ENCODE measurements around the gene RDH16. TPM values are rescaled to one million over a fixed set of nuclear protein-coding genes. Genes with fewer than 3 reads are reported as not detected.
"Not testable (repeated sequence)": the region's sequence is repeated elsewhere in the genome, so short reads cannot be mapped to it uniquely, and the experiment has no call there.

Gene RDH16
- total RNA-seq, 4 donors from 2014 or later = 0.22 to 1.3 TPM; not detected in 2

- Histone ChIP-seq H3K9me3 (no peaks in the 10 kb centered on the region), H3K4me3 (replicated peaks in 1 of 3) (no peak overlapping the region), H3K4me1 (peaks cover 0 to 2% of the 10 kb centered on the region in 2 donors), H3K27me3 (no peaks in the 10 kb centered on the region), H3K27ac (no peak overlapping the region), H3K36me3 (no peaks in the 10 kb centered on the region)
- intact Hi-C loops (cut with DNase I) = loop anchor here (10.0 kb wide), 1 partner anchor 136 kb away; no protein-coding TSS in a partner anchor
- no peak for TF ChIP-seq POLR2A (IDR thresholded peaks at IDR 0.05)
- DNase-seq = no peak
- 96 to 100% methylated on average over 3 to 4 of the region's 4 CpGs for WGBS, 2 donors
Observed at GRCh38 chr12:56980941-56981530, 23.6 kb upstream of the RDH16 start.

DNA sequence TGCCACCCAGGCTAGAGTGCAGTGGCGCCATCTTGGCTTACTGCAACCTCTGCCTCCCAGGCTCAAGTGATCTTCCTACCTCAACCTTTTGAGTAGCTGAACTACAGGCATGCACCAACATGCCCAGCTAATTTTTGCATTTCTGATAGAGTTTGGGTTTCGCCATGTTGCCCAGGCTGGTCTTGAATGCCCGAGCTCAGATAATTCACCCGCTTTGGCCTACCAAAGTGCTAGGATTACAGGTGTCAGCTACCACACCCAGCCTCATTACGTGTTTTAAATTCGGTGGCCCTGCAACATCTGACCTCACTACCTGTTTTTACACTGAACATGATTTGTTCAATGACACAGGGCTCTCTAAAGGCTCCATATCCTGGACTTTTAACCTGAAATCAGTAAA, 22.9 kb upstream of the RDH16 start:
- no peak for DNase-seq
- 97% methylated on average over 6 of the region's 6 CpGs for WGBS, 2 donors
- intact Hi-C loops (cut with DNase I) = loop anchor here (10.0 kb wide), 1 partner anchor 135 kb away; no protein-coding TSS in a partner anchor
- H3K27me3 ChIP-seq = no peaks in the 10 kb centered on the region
- TF ChIP-seq POLR2A (IDR thresholded peaks at IDR 0.05) (no peak), CTCF (IDR thresholded peaks at IDR 0.05) (no peak)
- H3K4me3 ChIP-seq (replicated peaks in 1 of 3) = no peak overlapping the region
- H3K36me3 ChIP-seq = no peaks in the 10 kb centered on the region
- H3K4me1 ChIP-seq = no peaks in the 10 kb centered on the region
- no peaks in the 10 kb centered on the region for H3K9me3 ChIP-seq
- H3K27ac ChIP-seq = no peak overlapping the region

- H3K9me3 ChIP-seq = no peaks in the 10 kb centered on the region
- H3K4me1 ChIP-seq = no peaks in the 10 kb centered on the region
- no peaks in the 10 kb centered on the region for H3K27me3 ChIP-seq
- intact Hi-C loops (cut with DNase I) = loop anchor here (10.0 kb wide), 1 partner anchor 135 kb away; no protein-coding TSS in a partner anchor
- H3K27ac ChIP-seq = no peak overlapping the region
- no peaks in the 10 kb centered on the region for H3K36me3 ChIP-seq
- WGBS, 2 donors = 100% methylated on average over 2 to 3 of the region's 3 CpGs
- no peak overlapping the region for H3K4me3 ChIP-seq (replicated peaks in 1 of 3)
- DNase-seq = no peak
- TF ChIP-seq POLR2A (IDR thresholded peaks at IDR 0.05) (no peak), CTCF (IDR thresholded peaks at IDR 0.05) (no peak)
Observed at GRCh38 chr12:56979628-56980027, 22.2 kb upstream of the RDH16 start.

DNA sequence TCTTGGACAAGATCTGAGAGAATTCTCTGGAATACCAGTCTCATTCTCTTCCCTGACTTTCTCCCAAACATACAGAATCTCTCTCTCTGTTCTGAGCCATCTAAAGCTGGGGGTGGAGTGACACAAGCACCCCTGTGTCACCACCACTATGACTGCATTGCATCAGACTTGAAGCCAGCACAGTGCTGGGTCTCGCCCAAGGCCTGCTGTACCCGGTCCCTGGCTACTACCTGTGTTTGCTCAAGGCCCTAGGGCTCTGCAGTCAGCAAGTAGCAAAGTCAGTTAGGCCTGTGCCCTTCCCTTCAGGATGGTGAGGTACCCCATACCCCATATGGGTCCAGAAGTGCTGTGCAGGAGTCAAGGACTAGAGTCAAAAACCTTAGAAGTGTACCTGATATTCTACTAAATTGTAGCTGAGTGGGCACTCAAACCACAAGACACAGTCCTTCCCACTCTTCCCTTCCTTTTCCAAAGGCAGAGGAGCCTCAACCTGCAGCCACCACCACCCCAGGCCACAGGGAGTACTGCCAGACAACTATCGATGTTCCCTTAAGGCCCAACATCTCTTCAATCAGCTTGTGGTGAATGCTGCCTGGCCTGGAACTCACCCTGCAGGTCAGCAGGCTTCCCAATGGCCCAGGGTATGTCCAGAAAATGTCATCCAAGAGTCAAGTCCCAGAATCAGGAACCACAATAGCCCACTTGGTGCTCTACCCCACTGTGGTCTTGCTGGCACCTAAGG, 21.2 kb upstream of the RDH16 start:
- H3K27ac ChIP-seq = no peak overlapping the region
- no peaks in the 10 kb centered on the region for H3K36me3 ChIP-seq
- no peaks in the 10 kb centered on the region for H3K27me3 ChIP-seq
- no peaks in the 10 kb centered on the region for H3K9me3 ChIP-seq
- 87 to 89% methylated on average over 3 of the region's 3 CpGs for WGBS, 2 donors
- H3K4me3 ChIP-seq (replicated peaks in 1 of 3) = no peak overlapping the region
- TF ChIP-seq POLR2A (IDR thresholded peaks at IDR 0.05) = no peak
- no peak for TF ChIP-seq CTCF (IDR thresholded peaks at IDR 0.05)
- no peak for DNase-seq
- no peaks in the 10 kb centered on the region for H3K4me1 ChIP-seq
- intact Hi-C loops (cut with DNase I) = no loop called here

DNA sequence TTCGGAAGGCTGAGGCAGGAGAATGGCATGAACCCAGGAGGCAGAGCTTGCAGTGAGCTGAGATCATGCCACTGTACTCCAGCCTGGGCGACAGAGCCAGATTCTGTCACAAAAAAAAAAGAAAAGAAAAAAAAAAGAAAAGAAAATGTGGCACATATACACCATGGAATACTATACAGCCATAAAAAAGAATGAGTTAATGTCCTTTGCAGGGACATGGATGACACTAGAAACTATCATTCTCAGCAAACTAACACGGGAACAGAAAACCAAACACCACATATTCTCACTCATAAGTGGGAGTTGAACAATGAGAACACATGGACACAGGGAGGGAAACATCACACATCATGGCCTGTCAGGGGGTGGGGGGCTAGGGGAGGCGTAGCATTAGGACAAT, 20.0 kb upstream of the RDH16 start:
- H3K4me1 ChIP-seq; H3K9me3 ChIP-seq; H3K27ac ChIP-seq; DNase-seq; H3K4me3 ChIP-seq (replicated peaks in 1 of 3); intact Hi-C loops (cut with DNase I); H3K36me3 ChIP-seq; H3K27me3 ChIP-seq: not testable (repeated sequence)
- WGBS, 2 donors = 81 to 84% methylated on average over 4 of the region's 4 CpGs

- H3K9me3 ChIP-seq; DNase-seq; H3K27ac ChIP-seq; H3K4me3 ChIP-seq (replicated peaks in 1 of 3); H3K27me3 ChIP-seq; intact Hi-C loops (cut with DNase I); H3K36me3 ChIP-seq; H3K4me1 ChIP-seq: not testable (repeated sequence)
- WGBS, 2 donors = 86 to 87% methylated on average over 3 of the region's 3 CpGs
Observed at GRCh38 chr12:56974224-56974623, 16.8 kb upstream of the RDH16 start.

DNA sequence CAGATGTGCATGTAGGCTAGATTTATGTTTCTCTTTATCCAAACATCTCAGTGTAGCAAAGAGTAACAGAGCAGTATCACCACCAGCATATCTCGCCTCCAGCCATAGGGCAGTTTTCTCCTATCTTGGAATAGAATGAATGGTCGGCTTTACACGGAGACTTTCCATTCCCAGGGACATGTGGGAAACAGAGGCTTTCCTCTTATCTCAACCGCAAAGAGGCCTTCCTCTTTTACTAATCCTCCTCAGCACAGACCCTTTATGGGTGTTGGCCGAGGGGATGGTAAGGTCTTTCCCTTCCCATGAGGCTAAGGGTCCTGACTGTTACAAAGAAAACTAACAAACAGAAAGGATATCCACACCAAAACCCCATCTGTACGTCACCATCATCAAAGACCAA, 11.5 kb upstream of the RDH16 start:
- WGBS, 2 donors = 77 to 80% methylated on average over 6 of the region's 6 CpGs
- H3K4me1 ChIP-seq; H3K9me3 ChIP-seq; intact Hi-C loops (cut with DNase I); H3K4me3 ChIP-seq (replicated peaks in 1 of 3); DNase-seq; H3K36me3 ChIP-seq; H3K27me3 ChIP-seq; H3K27ac ChIP-seq: not testable (repeated sequence)

DNA sequence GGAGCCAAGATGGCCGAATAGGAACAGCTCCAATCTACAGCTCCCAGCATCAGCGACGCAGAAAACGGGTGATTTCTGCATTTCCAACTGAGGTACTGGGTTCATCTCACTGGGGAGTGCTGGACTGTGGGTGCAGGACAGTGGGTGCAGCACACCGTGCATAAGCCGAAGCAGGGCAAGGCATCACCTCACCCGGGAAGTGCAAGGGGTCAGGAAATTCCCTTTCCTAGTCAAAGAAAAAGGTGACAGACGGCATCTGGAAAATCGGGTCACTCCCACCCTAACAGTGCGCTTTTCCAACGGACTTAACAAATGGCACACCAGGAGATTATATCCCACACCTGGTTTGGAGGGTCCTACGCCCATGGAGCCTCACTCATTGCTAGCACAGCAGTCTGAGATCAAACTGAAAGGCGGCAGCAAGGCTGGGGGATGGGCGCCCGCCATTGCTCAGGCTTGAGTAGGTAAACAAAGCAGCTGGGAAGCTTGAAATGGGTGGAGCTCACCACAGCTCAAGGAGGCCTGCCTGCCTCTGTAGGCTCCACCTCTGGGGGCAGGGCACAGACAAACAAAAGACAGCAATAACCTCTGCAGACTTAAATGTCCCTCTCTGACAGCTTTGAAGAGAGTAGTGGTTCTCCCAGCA, 8.7 kb upstream of the RDH16 start:
- H3K27ac ChIP-seq; H3K4me3 ChIP-seq (replicated peaks in 1 of 3); H3K9me3 ChIP-seq; H3K36me3 ChIP-seq; DNase-seq; H3K27me3 ChIP-seq; intact Hi-C loops (cut with DNase I); H3K4me1 ChIP-seq: not testable (repeated sequence)
- 87 to 93% methylated on average over 15 of the region's 15 CpGs for WGBS, 2 donors

GRCh38 chr12:56965124-56965523, 7.7 kb upstream of the RDH16 start:
- 94 to 99% methylated on average over 4 of the region's 4 CpGs for WGBS, 2 donors
- H3K4me1 ChIP-seq; H3K4me3 ChIP-seq (replicated peaks in 1 of 3); H3K27ac ChIP-seq; intact Hi-C loops (cut with DNase I); DNase-seq; H3K27me3 ChIP-seq; H3K9me3 ChIP-seq; H3K36me3 ChIP-seq: not testable (repeated sequence)
